Kidney tubule cell (primary cell): ENCODE results near the gene NRXN2.
"Not testable (repeated sequence)": the region's sequence is repeated elsewhere in the genome, so short reads cannot be mapped to it uniquely, and the experiment has no call there.

Source experiments
- DNase-seq: peaks from one replicate; pipeline ENCODE4 v3.0.0-alpha.2; 2018; ENCODE audit warnings: low spot score

NRXN2 gene

GRCh38 chr11:64605244-64605560, 117.8 kb downstream of the NRXN2 start:
- DNase-seq: no peak

- DNase-seq: no peak
Measured at GRCh38 chr11:64604458-64605243, 118.3 kb downstream of the NRXN2 start.

- DNase-seq: no peak
Measured at GRCh38 chr11:64603411-64604110, 119.4 kb downstream of the NRXN2 start.

GRCh38 chr11:64602466-64603070, 120.4 kb downstream of the NRXN2 start:
- DNase-seq: no peak

- DNase-seq: no peak
Measured at GRCh38 chr11:64601605-64602465, 121.2 kb downstream of the NRXN2 start.

- DNase-seq: no peak
Measured at GRCh38 chr11:64600281-64600992, 122.6 kb downstream of the NRXN2 start.

GRCh38 chr11:64599698-64600211, 123.2 kb downstream of the NRXN2 start:
- DNase-seq: no peak

GRCh38 chr11:64598797-64599697, 124.0 kb downstream of the NRXN2 start:
- no peak for DNase-seq

- DNase-seq: no peak
Measured at GRCh38 chr11:64598106-64598796, 124.7 kb downstream of the NRXN2 start.

- DNase-seq: no peak
Measured at GRCh38 chr11:64597671-64598101, 125.3 kb downstream of the NRXN2 start.

GRCh38 chr11:64595922-64596321, 127.1 kb downstream of the NRXN2 start:
- DNase-seq: not testable (repeated sequence)

- no peak for DNase-seq
Measured at GRCh38 chr11:64594159-64594939, 128.6 kb downstream of the NRXN2 start.

- DNase-seq: no peak
Measured at GRCh38 chr11:64593156-64594105, 129.6 kb downstream of the NRXN2 start.

GRCh38 chr11:64592656-64593055, 130.3 kb downstream of the NRXN2 start:
- no peak for DNase-seq

- DNase-seq: no peak
Measured at GRCh38 chr11:64592234-64592615, 130.8 kb downstream of the NRXN2 start.

- no peak for DNase-seq
Measured at GRCh38 chr11:64591257-64592233, 131.5 kb downstream of the NRXN2 start.
